Kidney (tissue), 14 donors: ENCODE results near the gene DLX5. TPM values are rescaled to one million over a fixed set of nuclear protein-coding genes. Genes with fewer than 3 reads are reported as not detected.

Experiments used
- DNase-seq, 5 donors: peaks; one replicate each; pipeline ENCODE4 v3.0.0-alpha.2; 2013 to 2020
- FAIRE-seq: peaks from 2 replicates; lab custom pipeline; 2012; peaks lifted over from hg19 to GRCh38; lab: Jason Lieb, UNC
- H3K27ac ChIP-seq, 2 donors: one replicate each; pipeline ENCODE4 v1.7.0; 2013; ENCODE audit warnings: low read depth in 2 of 2, low read length in 2 of 2, inconsistent platforms in 1 of 2
- H3K27me3 ChIP-seq: one replicate; pipeline ENCODE4 v1.7.1; 2013; ENCODE audit warnings: low read length, inconsistent platforms; ENCODE audit not compliant: control insufficient read depth, insufficient read depth
- H3K36me3 ChIP-seq, 3 donors: one replicate each; pipeline versions ENCODE4 v1.7.0 to v1.7.1; 2013; ENCODE audit warnings: low read length in 3 of 3, control low read depth in 1 of 3, inconsistent platforms in 1 of 3; ENCODE audit not compliant: insufficient read depth in 3 of 3, control insufficient read depth in 2 of 3
- H3K4me1 ChIP-seq, 3 donors: one replicate each; pipeline versions ENCODE4 v1.7.0 to v1.7.1; 2013; ENCODE audit warnings: low read length in 3 of 3, inconsistent platforms in 1 of 3, low read depth in 1 of 3; ENCODE audit not compliant: control insufficient read depth in 2 of 3, insufficient read depth in 2 of 3
- H3K4me3 ChIP-seq, 3 donors: one replicate each; pipeline versions ENCODE4 v1.7.0 to v1.8.1; 2013; ENCODE audit warnings: low read length in 3 of 3, control low read depth in 1 of 3, inconsistent platforms in 1 of 3
- H3K9ac ChIP-seq, 3 donors: one replicate each; pipeline versions ENCODE4 v1.7.0 to v1.7.1; 2013; ENCODE audit warnings: low read length in 3 of 3, control low read depth in 1 of 3, inconsistent platforms in 1 of 3
- H3K9me3 ChIP-seq, 3 donors: one replicate each; pipeline versions ENCODE4 v1.7.0 to v1.7.1; 2013; ENCODE audit warnings: low read length in 3 of 3, control low read depth in 1 of 3, inconsistent platforms in 1 of 3; ENCODE audit not compliant: control insufficient read depth in 2 of 3, insufficient read depth in 1 of 3
- intact Hi-C: fragments of 100-400 bp; cut with DNase I; formaldehyde crosslinking; loops from one replicate; pipeline ENCODE4 v1.11.1; 2022
- polyA plus RNA-seq: library from polyadenylated mRNA; stranded (reverse); fragments of 350-450 nt; fragmentation: Illumina TruSeq; extraction: RNeasy Lipid Tissue Mini Kit (QIAGEN cat#74804); gene quantifications from one replicate; pipeline ENCODE4 v1.2.3, GENCODE V29; 2014; ENCODE audit warnings: low read depth, low replicate concordance; ENCODE audit not compliant: insufficient read depth
- total RNA-seq: library from RNA; stranded (reverse); fragmentation: NEBNext Ultra II Directional; extraction: Animal tissue kit (Norgen Biotek cat#: 25700); gene quantifications from one replicate; pipeline ENCODE4 v1.2.1, GENCODE V29; 2021
- TF ChIP-seq, protein P1 (sequence below): IDR thresholded peaks from 3 replicates; pipeline ENCODE4 v1.5.1; 2012; ENCODE audit warnings: mild to moderate bottlenecking, moderate library complexity, borderline replicate concordance; ENCODE audit not compliant: insufficient read depth; ENCODE audit errors: extremely low read depth
- donor health status: control.
- donor health status: control.
- donor health status: control.
- donor health status: control.
- donor health status: control.
- donor health status: DM: yes; HTN: yes; CAD: no.
- donor health status: Normal renal cell carcinoma (clear cell type).

Gene DLX5
- total and polyA plus RNA-seq, 2 donors from 2014 or later: 0.82 TPM; not detected in 1

DNA sequence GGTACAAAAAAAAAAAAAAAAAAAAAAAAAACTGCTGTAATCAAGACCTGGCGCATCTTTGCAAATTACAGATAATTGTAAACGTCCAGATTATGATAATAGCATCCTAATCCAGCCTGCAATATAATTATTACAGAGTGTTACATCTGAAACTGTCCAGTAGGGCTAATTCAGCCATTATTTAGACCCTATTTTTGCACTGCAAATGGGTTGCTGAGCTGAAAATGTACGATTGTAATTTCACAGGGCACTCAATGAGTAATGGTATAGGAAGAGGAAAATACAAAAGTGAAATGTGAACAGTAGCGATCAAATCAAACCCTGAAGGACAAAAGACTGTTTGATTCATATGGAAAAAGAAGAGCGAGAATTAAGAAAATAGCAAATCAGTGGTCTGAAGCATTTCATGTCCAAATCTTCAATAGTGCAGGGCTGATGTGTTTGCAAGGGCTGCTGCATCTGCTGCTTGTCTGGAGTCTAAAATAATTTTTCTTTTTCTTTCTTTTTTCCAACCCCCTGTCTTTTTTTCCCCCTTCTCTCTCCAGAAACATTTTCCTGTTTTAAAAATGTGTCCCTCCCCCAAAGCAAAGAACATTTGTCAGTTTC lies 10.4 kb downstream of the DLX5 start:
- H3K9me3 ChIP-seq: no peaks in the 10 kb centered on the region
- DNase-seq: peak in 1 of 5 donors; percentile 20
- intact Hi-C loops: no loop called here
- H3K36me3 ChIP-seq: no peaks in the 10 kb centered on the region
- peaks cover 0 to 3% (median 0%) of the 10 kb centered on the region in 3 donors for H3K4me1 ChIP-seq
- peaks cover 91% of the 10 kb centered on the region for H3K27me3 ChIP-seq
- no peak overlapping the region for H3K27ac ChIP-seq
- TF ChIP-seq, protein P1, sequence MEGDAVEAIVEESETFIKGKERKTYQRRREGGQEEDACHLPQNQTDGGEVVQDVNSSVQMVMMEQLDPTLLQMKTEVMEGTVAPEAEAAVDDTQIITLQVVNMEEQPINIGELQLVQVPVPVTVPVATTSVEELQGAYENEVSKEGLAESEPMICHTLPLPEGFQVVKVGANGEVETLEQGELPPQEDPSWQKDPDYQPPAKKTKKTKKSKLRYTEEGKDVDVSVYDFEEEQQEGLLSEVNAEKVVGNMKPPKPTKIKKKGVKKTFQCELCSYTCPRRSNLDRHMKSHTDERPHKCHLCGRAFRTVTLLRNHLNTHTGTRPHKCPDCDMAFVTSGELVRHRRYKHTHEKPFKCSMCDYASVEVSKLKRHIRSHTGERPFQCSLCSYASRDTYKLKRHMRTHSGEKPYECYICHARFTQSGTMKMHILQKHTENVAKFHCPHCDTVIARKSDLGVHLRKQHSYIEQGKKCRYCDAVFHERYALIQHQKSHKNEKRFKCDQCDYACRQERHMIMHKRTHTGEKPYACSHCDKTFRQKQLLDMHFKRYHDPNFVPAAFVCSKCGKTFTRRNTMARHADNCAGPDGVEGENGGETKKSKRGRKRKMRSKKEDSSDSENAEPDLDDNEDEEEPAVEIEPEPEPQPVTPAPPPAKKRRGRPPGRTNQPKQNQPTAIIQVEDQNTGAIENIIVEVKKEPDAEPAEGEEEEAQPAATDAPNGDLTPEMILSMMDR: no peak
- FAIRE-seq: no peak
- no peak overlapping the region for H3K4me3 ChIP-seq
- no peak overlapping the region for H3K9ac ChIP-seq

DNA sequence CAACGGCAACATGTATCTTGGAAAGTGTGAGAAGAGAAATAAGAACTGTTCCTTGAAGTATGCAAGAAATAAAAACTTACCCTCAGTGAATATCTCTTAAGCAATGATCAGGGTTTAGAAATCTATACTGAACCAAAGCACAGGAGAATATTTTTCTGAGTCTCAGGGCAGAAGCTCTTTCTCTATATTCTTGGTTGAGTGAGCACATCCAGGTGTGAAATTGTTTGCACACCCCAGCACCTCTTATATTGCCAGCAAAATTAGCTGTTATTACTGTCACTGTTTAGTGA lies 10.8 kb downstream of the DLX5 start:
- DNase-seq (no peak), FAIRE-seq (no peak)
- Histone ChIP-seq H3K9me3 (no peaks in the 10 kb centered on the region), H3K4me3 (no peak overlapping the region), H3K36me3 (no peaks in the 10 kb centered on the region), H3K4me1 (peaks cover 0 to 3% (median 0%) of the 10 kb centered on the region in 3 donors), H3K9ac (no peak overlapping the region), H3K27ac (no peak overlapping the region), H3K27me3 (peaks cover 91% of the 10 kb centered on the region)
- intact Hi-C loops: no loop called here
- TF ChIP-seq, protein P1: no peak

DNA sequence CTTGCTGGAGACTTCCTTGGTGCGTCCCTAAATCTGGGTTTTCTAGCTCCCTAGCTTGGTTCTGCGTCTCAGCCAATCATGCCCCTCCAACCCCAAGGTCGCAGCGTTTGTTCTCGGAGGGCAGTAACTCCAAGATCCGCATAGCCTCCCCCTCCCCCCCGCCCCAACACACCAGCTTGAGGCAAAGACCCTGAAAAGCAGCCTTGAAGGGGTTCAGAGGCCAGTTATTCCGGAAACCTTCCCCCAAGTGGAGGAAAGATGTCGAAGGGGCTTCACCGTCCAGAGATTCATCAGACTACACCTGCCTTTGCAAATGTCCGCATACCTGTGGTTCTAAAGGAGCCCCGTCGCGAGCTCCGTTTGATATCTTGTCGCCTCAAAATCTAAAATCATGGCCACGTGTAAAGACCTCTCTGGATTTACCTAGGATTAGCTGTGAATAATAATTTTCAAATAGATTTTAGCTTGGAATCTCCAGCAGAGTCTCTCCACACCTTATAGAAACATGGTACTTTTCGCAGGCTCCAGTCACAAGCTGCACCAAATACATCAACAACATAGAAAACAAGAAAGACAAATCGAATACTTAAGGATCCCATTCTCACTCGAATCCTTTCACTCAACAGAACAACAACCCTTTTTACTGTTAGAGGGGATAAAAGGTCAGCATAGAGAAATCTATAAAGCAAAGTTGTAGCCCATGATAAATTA lies 11.3 kb downstream of the DLX5 start:
- peaks cover 95% of the 10 kb centered on the region for H3K27me3 ChIP-seq
- peaks cover 0 to 3% (median 0%) of the 10 kb centered on the region in 3 donors for H3K4me1 ChIP-seq
- no peak overlapping the region for H3K4me3 ChIP-seq
- FAIRE-seq: no peak
- H3K36me3 ChIP-seq: no peaks in the 10 kb centered on the region
- H3K27ac ChIP-seq: no peak overlapping the region
- H3K9me3 ChIP-seq: no peaks in the 10 kb centered on the region
- no peak overlapping the region for H3K9ac ChIP-seq
- DNase-seq: peak in 1 of 5 donors; percentile 36
- intact Hi-C loops: no loop called here
- TF ChIP-seq, protein P1: no peak
